ENCODE results near the gene PPM1A.
A peak's percentile ranks its signal among the peaks of the same experiment; 100 is the strongest.

PPM1A gene

GRCh38 chr14:60227291-60227690 lies 21.7 kb upstream of the PPM1A start:
- DNase-seq = no peak

DNA sequence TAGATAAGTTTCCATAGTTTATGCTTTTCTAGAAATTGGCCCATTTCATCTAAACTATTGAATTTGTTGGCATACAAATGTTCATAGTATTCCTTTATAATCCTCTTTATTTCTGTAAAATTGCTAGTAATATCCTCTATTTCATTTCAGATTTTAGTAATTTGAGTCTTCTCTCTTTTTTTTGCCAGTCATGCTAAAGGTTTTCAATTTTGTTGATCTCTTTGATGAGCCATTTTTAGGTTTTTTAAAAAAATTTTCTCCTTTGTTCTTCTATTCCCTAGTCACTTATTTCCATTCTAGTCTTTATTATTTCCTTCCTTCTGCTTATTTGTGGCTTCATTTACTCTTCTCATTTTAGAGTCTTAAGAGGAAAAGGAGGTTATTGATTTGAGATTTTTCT lies 19.4 kb upstream of the PPM1A start:
- DNase-seq = no peak

DNA sequence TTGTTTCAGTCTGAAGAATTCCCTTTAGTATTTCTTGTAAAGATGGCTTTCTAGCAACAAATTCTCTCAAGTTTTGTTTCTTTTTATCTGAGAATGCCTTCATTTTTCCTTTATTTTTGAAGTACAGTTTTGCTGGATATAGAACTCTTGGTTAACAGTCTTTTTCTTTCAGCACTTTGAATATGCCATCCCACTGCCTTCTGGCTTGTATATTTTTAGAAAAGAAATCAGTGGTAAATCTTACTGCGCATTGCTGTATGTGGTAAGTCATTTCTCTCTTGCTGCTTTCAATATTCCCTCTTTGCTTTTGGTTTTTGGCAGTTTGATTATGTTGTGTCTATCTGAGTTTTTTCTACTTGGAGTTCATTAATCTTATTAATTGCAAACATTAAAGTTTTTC lies 16.8 kb upstream of the PPM1A start:
- DNase-seq = no peak

- DNase-seq = no peak
These were observed 15.8 kb upstream of the PPM1A start for GRCh38 chr14:60233251-60233650.

DNA sequence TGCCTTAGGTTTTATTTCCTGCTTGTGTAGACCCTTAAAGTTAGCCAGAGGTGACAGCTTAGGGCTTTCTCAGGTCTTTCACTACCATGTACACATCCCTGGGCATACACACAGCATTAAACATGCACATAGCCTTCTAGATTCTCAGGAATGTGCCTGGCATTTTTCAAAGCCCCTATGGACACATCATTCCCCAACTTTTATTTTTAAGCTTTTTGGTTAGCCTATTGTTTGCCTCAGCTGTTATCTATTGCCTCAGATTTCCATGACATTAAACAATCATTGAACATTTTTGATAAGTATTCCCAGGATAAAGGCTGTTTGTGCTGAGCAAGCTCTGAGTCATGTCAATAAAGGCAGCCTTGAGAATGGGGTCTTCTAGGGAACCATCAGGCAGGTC lies 15.1 kb upstream of the PPM1A start:
- no peak for DNase-seq

GRCh38 chr14:60235440-60235839 lies 13.6 kb upstream of the PPM1A start:
- DNase-seq = no peak

GRCh38 chr14:60238955-60239354 lies 10.1 kb upstream of the PPM1A start:
- no peak for DNase-seq

- no peak for DNase-seq
These were observed 8.7 kb upstream of the PPM1A start for GRCh38 chr14:60240139-60240856.

DNA sequence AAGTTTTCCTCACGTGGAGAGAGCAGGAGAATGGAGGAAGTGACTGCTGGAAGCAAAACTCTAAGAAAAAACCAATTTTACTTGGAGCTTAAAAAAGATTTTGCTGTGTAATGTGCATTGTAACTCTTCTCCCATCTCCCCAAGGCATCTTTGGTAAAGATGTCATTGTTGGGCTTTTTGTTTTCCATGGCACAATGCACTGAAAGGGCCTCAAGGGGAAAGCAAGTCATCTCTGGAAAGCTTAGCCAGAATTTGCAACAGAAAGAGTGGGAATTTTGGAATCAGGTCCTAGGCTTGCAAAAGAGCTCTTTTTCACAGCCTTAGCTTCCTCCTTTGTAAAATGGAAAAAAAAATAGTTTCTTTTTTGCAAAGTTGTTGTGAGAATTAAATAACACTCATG lies 7.9 kb upstream of the PPM1A start:
- DNase-seq = no peak

GRCh38 chr14:60242429-60242828 lies 6.6 kb upstream of the PPM1A start:
- no peak for DNase-seq

DNA sequence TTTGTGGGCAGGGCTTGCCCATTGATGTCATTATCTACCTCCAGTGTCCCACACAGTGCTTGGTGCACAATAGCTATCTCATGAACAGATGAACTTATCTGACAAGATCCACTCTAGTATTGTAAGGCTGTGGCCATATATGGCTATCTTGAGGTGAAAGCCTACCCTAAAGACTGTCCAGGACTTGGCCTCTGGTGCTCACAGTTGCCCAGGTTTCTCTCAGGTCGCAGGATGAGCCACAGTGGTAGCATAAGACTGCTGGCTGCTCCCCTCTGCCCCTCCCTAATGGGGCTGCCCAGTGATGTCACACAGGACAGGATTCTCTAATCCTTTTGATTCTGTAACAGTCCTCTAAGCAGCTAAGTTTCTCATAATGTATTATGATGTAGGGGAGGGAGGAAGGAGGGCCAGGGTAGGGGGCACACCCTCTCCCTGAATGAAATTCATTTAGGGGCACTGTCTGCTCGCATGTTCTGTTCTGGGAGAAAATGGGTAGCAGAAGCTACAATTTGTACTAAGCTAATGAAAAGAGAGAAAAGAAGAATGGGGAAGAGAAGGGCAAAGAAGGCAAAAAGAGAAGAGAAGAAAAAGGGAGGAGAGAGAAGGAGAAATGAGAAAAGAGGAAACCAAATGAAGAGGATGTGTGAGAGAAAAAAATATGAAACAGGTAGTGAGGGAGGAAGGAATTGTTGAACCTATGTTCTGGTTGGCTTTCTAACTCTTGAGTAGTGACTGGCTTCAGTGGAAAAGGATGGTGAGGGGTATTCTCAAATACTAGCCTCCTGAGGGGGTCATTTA lies 3.4 kb upstream of the PPM1A start:
- no peak for DNase-seq

DNA sequence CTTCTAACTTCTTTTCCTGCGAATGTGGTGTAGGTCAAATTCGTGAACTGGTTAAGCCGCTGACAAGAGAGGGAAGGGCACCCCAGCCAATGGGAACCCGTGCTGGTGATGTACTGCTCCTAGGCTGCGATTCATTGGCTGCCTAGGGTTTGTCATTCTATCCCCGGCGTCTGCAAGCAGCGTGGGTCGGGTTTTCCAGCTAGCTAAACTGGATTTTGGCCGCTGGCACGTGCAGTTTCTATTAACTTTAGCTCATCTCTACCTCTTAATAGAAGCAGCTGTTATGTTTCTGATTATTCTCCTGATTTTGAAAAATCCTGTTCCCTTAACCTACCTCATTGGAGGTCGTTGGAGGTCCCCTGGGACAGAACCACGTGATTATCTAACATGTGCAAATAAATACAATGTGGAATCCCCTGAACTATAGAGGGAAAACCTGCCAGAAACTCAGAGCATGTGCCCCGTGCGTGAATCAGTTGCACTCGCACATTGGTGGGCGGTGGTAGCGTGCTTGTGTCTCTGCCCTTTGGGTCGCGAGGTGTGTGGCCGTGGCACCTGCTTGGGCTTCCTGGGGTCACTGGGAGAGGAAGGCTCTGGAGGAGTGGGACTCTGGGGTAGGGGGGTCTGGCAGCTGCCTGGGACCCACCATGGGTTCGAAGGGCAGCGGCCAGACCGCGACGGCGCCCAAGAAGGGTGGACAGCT lies 876 bp upstream of the PPM1A start:
- peak; percentile 82 for DNase-seq

- DNase-seq = peak; percentile 67
These were observed 568 bp downstream of the PPM1A start for GRCh38 chr14:60249321-60250256.

DNA sequence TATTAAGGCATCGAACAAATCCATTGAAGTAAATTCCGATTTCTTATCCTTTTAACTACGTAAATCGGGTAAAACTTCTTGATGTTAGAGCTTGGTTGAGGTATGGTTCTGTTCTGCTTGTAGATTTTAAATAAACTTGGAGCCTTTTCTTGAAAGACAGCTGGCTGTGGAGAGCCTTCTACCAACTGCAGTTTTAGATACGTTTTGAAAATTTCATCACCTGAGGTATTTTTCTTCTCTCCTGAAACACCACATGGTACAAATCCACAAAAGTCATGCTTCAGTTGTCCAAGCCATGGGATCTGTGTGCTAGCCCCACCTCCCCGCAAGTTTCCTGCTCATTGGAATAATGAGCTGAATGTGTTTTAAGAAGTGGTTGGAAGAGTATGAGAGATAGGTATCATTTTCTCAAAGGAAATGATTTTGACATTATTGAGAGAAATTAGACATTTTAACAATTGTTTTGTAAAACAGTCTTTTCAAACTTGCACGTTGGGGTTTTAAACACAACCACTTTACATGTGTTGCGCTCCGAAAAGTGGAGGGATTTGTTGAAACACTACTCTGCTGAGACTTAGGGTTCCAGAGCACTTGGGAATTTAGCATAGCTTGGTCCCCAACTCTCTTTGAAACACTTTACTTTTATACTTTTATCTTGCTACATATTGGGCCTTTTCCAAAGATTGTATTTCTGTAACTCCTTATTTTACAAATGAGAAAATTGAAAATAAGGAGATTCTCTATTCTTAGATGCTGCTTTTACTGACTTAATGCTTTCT lies 1.4 kb downstream of the PPM1A start:
- no peak for DNase-seq

DNA sequence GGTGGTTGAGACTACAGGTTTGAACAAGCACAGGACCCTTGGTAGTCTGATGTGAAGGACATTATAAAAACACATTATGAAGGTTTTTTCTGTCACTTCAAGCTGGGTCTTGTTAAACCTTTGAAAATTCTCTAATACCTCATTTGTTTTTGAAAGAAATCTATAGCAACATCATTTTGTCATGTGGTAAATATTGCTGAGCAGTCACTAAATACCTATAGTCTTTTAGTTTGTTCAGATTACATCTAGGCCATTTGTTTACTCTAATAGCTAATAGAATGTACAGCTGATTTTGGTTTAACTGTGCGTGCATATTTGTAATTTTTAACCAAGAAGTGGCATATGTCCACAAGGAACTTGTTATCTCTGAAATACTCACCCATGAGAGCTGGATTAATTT lies 2.9 kb downstream of the PPM1A start:
- DNase-seq = no peak

DNA sequence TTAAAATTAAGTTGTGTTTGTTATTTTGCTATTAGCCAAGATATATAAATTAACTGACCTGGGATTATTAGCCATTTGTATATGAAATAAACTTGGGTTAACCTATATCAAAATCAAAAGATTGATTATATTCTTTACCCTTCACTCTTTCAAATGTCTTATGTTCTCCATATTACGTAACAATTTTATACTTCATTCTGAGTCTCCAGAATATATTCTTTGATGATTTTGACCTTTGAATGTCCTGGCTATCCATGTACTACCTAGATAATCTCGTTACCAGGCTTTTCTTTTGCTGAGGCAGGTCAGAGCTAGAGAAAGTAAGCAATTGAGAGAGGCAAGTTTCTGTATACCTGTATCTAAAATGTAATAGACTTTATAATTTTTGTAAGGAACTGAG lies 3.6 kb downstream of the PPM1A start:
- DNase-seq = no peak

DNA sequence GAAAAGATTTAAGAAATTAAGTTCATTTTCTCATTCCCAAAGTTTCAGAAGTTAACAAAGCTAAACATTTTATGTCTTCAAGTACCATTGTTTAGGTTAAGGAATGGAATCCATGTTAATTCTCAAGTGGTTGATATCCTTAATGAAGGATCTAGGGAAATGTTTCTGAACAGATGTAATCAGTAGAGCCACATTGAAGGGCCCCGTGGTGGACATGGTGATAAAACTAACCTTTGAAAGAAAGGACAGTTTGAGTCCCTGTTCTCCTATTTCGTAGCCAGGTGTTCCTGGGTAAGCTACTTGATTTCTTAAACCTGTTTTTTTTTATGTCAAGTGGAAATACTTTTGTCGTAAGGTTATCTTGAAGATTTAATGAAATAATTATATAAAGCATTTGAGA lies 4.6 kb downstream of the PPM1A start:
- DNase-seq = no peak

GRCh38 chr14:60254176-60254575 lies 5.2 kb downstream of the PPM1A start:
- no peak for DNase-seq

DNA sequence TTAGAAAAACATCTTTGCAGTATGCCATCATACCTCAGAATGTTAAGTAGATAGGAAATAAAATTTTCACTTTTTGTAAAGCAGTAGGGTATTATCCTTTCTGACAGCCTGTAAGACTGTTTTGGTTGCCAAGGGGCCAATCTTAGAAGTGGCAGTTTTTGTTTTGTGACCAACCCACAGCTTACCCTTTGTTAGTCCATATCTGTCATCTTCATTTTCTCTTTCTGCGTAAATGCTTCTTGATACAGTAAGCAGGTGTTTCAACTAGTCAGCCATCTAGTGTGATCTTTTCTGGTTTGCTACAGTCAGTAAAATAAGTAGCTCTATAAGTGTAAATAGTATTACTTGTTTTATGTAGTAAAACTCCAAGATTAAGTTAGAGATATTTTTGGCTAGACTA lies 8.8 kb downstream of the PPM1A start:
- DNase-seq = no peak

DNA sequence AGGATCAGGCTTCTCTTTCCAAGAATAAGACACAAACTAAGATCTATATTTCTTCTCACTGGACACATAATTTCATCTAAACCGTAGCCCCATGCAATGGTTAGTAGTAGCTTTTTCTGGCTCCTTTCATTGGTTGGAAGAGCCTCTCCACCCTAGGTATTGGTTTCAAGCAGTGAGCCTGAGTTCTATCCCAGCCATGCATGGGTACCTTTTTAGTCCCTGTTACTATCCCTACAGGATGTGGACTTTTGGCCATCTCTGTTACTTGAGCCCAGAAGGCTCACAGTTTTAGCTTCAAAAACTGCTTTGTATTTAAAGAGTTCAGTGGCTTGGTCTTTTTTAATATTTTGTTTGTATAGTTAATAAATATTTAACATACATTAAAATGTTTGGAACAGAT lies 16.1 kb downstream of the PPM1A start:
- no peak for DNase-seq

DNA sequence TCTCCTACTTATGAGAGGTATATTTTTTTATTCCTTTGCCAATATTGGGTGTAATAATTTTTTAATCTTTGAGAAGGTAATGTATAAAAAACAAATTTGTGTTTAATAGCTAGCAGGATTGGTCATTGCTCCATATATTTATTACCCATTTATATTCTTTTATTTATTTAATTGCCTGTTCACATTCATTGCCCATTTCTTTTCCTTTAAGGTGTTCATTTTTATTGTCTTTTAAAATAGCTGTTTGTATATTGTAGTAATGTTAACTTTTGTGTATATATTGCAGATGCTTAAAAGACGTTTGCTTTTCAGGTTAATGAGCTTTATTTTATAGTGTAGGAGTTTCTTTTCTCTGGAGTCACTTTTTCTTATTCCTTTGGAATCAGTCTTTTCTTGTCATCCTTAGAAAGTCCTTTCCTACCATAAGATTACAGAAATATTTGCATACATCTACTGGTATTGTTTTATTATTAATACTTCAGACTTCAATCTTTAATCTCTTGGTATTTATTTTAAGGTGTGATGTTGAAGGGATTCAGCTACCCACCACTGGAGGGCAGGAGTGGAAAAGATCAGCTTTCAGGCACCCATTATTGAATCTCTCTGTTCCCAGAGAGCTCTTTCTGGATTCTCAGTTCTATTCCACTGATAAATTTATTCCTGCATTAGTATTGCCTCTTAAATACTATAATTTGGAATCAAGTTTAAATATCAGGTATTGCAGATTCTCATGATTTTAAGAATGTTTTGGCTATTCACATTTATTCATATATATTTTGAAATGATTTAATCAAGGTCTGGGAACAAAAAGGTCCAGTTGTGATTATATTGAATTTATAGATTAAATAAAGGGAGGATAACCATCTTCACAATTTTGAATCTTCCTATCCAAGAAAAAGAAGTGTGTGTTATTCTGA lies 17.3 kb downstream of the PPM1A start:
- DNase-seq = no peak

Measured in activated naive CD4-positive, alpha-beta T cell treated with Interleukin-2 at 50 U/mL for 16 hours (primary cell).